Transverse colon (tissue), 4 donors: ENCODE data around the gene MTNR1B. TPM values are rescaled to one million over a fixed set of nuclear protein-coding genes. Genes with fewer than 3 reads are reported as not detected.

Experiments used
- DNase-seq: peaks from one replicate; pipeline ENCODE4 v3.0.0-alpha.2; 2019
- H3K27ac ChIP-seq, 4 donors: fragments of 200-600 bp; sonication (generic); 2 replicates each; pipeline ENCODE4 v1.5.1; 2016 to 2018; ENCODE audit warnings: inconsistent platforms in 4 of 4
- H3K27me3 ChIP-seq: fragments of 200-600 bp; sonication (generic); 2 replicates; pipeline ENCODE4 v1.5.1; 2017; ENCODE audit warnings: inconsistent platforms
- H3K36me3 ChIP-seq, 4 donors: fragments of 200-600 bp; sonication (generic); 2 replicates each; pipeline ENCODE4 v1.5.1; 2017 to 2019; ENCODE audit warnings: inconsistent platforms in 4 of 4
- H3K4me1 ChIP-seq, 4 donors: fragments of 200-600 bp; sonication (generic); 2 replicates each; pipeline ENCODE4 v1.5.1; 2017 to 2020; ENCODE audit warnings: inconsistent platforms in 4 of 4
- H3K4me3 ChIP-seq, 4 donors: fragments of 200-600 bp; sonication (generic); 1 replicate in 1 of 4; 2 replicates in 3 of 4; pipeline versions ENCODE4 v1.5.1 to v1.6.1; 2017 to 2019; ENCODE audit warnings: inconsistent platforms in 4 of 4
- H3K9me3 ChIP-seq, 2 donors: fragments of 200-600 bp; sonication (generic); 2 replicates each; pipeline ENCODE4 v1.5.1; 2017 to 2019; ENCODE audit warnings: inconsistent platforms in 2 of 2
- EP300 ChIP-seq: sonication (generic); formaldehyde crosslinking; IDR thresholded peaks from one replicate; pipeline ENCODE4 v1.6.1; 2017; ENCODE audit warnings: antibody characterized with exemption, low read depth
- POLR2A ChIP-seq: fragments of 450-650 bp; IDR thresholded peaks from one replicate; pipeline ENCODE4 v1.6.1; 2016; ENCODE audit warnings: antibody characterized with exemption, mild to moderate bottlenecking, moderate library complexity
- POLR2AphosphoS5 ChIP-seq, 3 donors: sonication (generic); formaldehyde crosslinking; IDR thresholded peaks; one replicate each; pipeline ENCODE4 v1.6.1; 2016; ENCODE audit warnings: antibody characterized with exemption in 3 of 3
- WGBS, 2 donors: methylation state at CpG; one replicate each; pipeline ENCODE4 v1.1.5; 2018; ENCODE audit warnings: low coverage in 1 of 2; 5-methylcytosine and 5-hydroxymethylcytosine counted together
- in situ Hi-C, 4 donors: fragments of 200-750 bp; cut with MboI; loops; one replicate each; pipeline versions ENCODE4 v1.15.0 to v1.15.1; 2017; ENCODE audit warnings: low sequenced_read_pairs in 3 of 4, low pct_ligation_motif_present in 1 of 4, low pct_unique_long_range_greater_than_20kb in 1 of 4
- intact Hi-C: fragments of 100-400 bp; cut with DNase I; formaldehyde crosslinking; loops from one replicate; pipeline ENCODE4 v1.15.1; 2023; ENCODE audit warnings: low total_unique reads
- small RNA-seq, 4 donors: library from RNA; depleted of rRNA; stranded (forward); fragments of <200 nt; gene quantifications; one replicate each; pipeline ENCODE3, GENCODE V24; 2016
- total RNA-seq, 4 donors: library from RNA; depleted of rRNA; stranded (reverse); fragments of >200 nt; gene quantifications; one replicate each; pipeline ENCODE4 v1.1.0, GENCODE V29; 2016
- TF ChIP-seq, protein P1 (sequence below), 5 experiments: fragments of 200-600 bp in 3 of 5; fragments of 450-650 bp in 2 of 5; sonication (generic) in 3 of 5; IDR thresholded peaks; 1 replicate in 2 of 5; 2 replicates in 3 of 5; pipeline ENCODE4 v1.5.1; 2016 to 2017; ENCODE audit warnings: antibody characterized with exemption in 5 of 5, inconsistent platforms in 3 of 5, mild to moderate bottlenecking in 2 of 5, moderate library complexity in 1 of 5

MTNR1B gene
- total RNA-seq, 4 donors from 2014 or later: not detected

DNA sequence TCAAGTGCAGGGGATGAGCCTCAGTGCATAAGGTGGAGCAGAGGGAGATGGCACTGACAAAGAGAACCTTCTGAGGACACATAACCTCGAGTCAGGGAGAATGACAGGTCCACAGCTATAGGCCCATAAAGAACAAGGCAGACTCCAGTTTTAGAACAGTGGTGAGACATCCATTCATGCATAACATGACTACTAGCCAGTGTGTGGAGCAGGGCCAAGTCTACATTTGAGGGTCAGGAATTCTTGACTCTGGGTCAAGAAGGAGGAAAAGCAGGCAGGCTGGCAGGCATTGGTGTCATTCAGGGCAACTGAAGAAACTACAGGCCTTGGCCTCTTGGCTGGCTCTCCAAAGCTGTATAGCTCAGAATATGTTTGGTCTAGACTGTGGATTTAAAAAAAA is 54.9 kb downstream of the MTNR1B start:
- H3K9me3 ChIP-seq: no peaks in the 10 kb centered on the region
- H3K4me3 ChIP-seq: no peak overlapping the region
- H3K4me1 ChIP-seq: no peaks in the 10 kb centered on the region
- WGBS, 2 donors: 68% methylated on average over 1 of the region's 1 CpG; no CpG with 5 or more reads in 1 of the 2 donors
- no peaks in the 10 kb centered on the region for H3K36me3 ChIP-seq
- in situ Hi-C loops (no loop called here), intact Hi-C loops (no loop called here)
- H3K27ac ChIP-seq: no peak overlapping the region
- H3K27me3 ChIP-seq: no peaks in the 10 kb centered on the region
- TF ChIP-seq POLR2AphosphoS5 (IDR thresholded peaks at IDR 0.05) (no peak), POLR2A (no peak), EP300 (no peak)
- TF ChIP-seq, protein P1, sequence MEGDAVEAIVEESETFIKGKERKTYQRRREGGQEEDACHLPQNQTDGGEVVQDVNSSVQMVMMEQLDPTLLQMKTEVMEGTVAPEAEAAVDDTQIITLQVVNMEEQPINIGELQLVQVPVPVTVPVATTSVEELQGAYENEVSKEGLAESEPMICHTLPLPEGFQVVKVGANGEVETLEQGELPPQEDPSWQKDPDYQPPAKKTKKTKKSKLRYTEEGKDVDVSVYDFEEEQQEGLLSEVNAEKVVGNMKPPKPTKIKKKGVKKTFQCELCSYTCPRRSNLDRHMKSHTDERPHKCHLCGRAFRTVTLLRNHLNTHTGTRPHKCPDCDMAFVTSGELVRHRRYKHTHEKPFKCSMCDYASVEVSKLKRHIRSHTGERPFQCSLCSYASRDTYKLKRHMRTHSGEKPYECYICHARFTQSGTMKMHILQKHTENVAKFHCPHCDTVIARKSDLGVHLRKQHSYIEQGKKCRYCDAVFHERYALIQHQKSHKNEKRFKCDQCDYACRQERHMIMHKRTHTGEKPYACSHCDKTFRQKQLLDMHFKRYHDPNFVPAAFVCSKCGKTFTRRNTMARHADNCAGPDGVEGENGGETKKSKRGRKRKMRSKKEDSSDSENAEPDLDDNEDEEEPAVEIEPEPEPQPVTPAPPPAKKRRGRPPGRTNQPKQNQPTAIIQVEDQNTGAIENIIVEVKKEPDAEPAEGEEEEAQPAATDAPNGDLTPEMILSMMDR (IDR thresholded peaks at IDR 0.05): no peak
- DNase-seq: no peak

DNA sequence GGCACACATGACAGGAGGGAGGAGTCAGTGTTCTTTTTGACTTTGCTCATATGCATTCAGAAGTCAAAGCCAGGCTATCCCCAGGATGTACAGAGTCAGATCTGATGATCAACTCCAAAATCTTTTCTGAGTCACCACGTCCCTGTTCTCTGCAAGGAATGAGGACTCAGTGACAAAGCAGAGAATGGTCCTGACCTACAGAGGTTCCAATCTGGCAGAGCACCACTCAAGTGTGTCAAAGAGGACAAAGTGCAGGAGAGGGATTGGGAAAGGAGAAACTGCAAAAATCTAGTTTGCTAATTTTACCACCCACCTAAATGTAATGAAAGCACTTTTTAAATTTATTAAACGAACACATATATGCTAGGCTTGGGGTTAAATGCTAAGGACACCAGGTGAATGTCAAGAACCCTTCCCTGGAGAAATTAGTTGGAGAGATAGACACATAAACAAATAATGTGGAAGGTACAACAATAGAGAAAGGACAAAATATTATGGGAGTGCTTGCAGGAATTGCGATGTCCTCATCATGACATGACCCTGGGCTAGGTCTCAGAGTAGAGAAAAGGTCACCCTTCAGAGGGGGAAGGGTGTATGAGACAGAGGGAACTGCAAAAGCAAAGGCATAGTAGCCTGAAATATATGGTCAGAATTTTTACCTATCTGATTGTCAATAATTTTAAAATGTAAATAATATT is 56.3 kb downstream of the MTNR1B start:
- no peak for DNase-seq
- Histone ChIP-seq H3K27ac (no peak overlapping the region), H3K4me1 (no peaks in the 10 kb centered on the region), H3K36me3 (no peaks in the 10 kb centered on the region), H3K4me3 (no peak overlapping the region), H3K9me3 (no peaks in the 10 kb centered on the region), H3K27me3 (no peaks in the 10 kb centered on the region)
- TF ChIP-seq, protein P1 (IDR thresholded peaks at IDR 0.05): no peak
- no peak for TF ChIP-seq POLR2AphosphoS5 (IDR thresholded peaks at IDR 0.05)
- TF ChIP-seq POLR2A: no peak
- TF ChIP-seq EP300: no peak
- intact Hi-C loops (no loop called here), in situ Hi-C loops (no loop called here)
- 73 to 75% methylated on average over 3 of the region's 3 CpGs for WGBS, 2 donors

DNA sequence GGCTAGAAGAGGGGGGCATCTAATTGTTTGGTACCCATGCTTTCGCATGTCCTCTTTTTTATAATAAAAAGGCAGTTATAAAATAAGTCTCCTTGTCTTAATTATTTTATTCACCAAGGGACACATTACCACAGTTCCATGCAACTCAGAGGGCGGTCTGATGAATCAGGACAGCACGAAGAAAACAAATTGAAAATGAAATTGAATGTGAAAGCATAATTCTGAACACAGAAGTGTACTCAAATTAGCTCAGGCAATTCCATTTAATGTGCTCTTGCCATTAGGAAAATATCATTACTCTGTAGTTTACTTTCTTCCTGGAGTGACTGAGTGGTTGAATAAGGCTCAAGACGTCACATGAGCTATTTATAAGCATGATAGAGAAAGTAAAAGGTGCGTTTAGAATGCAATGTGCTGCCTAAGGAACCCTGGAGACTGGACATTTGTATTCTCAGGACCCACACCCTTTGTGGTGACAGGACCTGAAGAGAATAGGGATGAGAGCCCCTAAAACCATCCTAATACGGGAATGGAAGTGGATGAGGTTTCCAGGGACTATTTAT is 59.6 kb downstream of the MTNR1B start:
- WGBS, 2 donors: 58 to 61% methylated on average over 6 of the region's 6 CpGs
- Histone ChIP-seq H3K27me3 (no peaks in the 10 kb centered on the region), H3K27ac (no peak overlapping the region), H3K4me3 (no peak overlapping the region), H3K36me3 (no peaks in the 10 kb centered on the region), H3K9me3 (no peaks in the 10 kb centered on the region), H3K4me1 (no peaks in the 10 kb centered on the region)
- intact Hi-C loops: no loop called here
- in situ Hi-C loops: no loop called here
- TF ChIP-seq EP300 (no peak), POLR2AphosphoS5 (IDR thresholded peaks at IDR 0.05) (no peak), POLR2A (no peak)
- TF ChIP-seq, protein P1 (IDR thresholded peaks at IDR 0.05): no peak
- DNase-seq: no peak

DNA sequence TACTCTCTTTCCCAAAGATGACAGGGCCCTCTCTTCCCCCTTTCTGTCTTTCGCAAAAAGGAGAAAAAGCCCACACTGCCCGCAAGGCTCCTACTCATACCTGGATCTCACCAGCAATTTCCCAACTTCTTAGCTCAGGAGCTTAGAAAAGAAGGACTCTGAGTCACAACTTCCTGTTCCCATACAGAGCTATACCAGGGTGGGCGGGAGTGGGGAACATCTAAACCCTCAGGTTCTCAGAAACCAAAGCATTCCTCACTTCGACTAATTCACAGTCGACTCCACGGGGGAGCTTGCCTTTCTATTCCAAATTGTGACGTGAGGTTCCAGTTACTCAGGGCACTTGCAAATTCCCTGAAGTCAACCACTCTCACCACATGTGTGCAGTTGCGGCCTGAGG is 61.9 kb downstream of the MTNR1B start:
- intact Hi-C loops: no loop called here

More for the DNA sequence above, 61.9 kb downstream of the MTNR1B start:
- Histone ChIP-seq H3K4me3 (no peak overlapping the region), H3K27ac (no peak overlapping the region), H3K4me1 (no peaks in the 10 kb centered on the region), H3K27me3 (no peaks in the 10 kb centered on the region), H3K9me3 (no peaks in the 10 kb centered on the region), H3K36me3 (no peaks in the 10 kb centered on the region)
- 80 to 83% methylated on average over 2 to 8 of the region's 8 CpGs for WGBS, 2 donors
- no peak for TF ChIP-seq EP300
- TF ChIP-seq, protein P1 (IDR thresholded peaks at IDR 0.05): no peak
- no peak for TF ChIP-seq POLR2AphosphoS5 (IDR thresholded peaks at IDR 0.05)
- no peak for TF ChIP-seq POLR2A
- in situ Hi-C loops: no loop called here
- DNase-seq: no peak

Small RNA genes lying within 50 kb of the gene (small RNA-seq; reads per million reads assigned to genes)
- 0 reads per million in 4 donors for gene SNRPGP16

Other genes starting within 250 kb of the MTNR1B start
- gene SLC36A4, start 228.3 kb downstream of the MTNR1B start, total RNA-seq: 10 to 100 TPM; 11.7 to 90.5 (median 31.7) TPM